ENCODE measurements around the gene CAMP. TPM values are rescaled to one million over a fixed set of nuclear protein-coding genes. Genes with fewer than 3 reads are reported as not detected.
A peak's percentile ranks its signal among the peaks of the same experiment; 100 is the strongest.

CAMP gene
- total and polyA plus RNA-seq, 2 donors (not counting 1 experiment from before 2014, with no cell fraction given): not detected

- TF ChIP-seq EZH2 (IDR thresholded peaks at IDR 0.05; ENCODE audit: low read length, missing control alignments) (no peak), CTCF (conservative IDR thresholded peaks at IDR 0.05 in 1 of 2, IDR thresholded peaks at IDR 0.05 in 1 of 2; ENCODE audit: low read depth in 1 of 2, low read length in 2 of 2) (no peak)
- Histone ChIP-seq H4K20me1 (ENCODE audit: control insufficient read depth, extremely low read depth, insufficient read depth, low read length) (no peaks in the 10 kb centered on the region), H3K4me1 (ENCODE audit: control insufficient read depth, extremely low read depth, insufficient read depth, low read length) (no peaks in the 10 kb centered on the region), H3K4me3 (replicated peaks in 1 of 4; ENCODE audit: control extremely low read depth in 1 of 4, insufficient read depth in 1 of 4, low read depth in 3 of 4, low read length in 4 of 4) (no peak overlapping the region), H3K9me3 (ENCODE audit: control insufficient read depth, insufficient read depth, low read depth, low read length) (no peaks in the 10 kb centered on the region), H2AFZ (ENCODE audit: low read length) (no peak overlapping the region), H3K79me2 (ENCODE audit: control insufficient read depth, insufficient read depth, low read length) (no peaks in the 10 kb centered on the region), H3K27me3 (ENCODE audit: control insufficient read depth, insufficient read depth, low read length) (peaks cover 22% of the 10 kb centered on the region), H3K4me2 (ENCODE audit: extremely low read depth, insufficient read depth, low read length) (no peak overlapping the region), H3K27ac (ENCODE audit: insufficient read depth, low read length) (no peak overlapping the region), H3K36me3 (ENCODE audit: control insufficient read depth, insufficient read depth, low read length) (no peaks in the 10 kb centered on the region), H3K9ac (ENCODE audit: insufficient read depth, low read length) (no peak overlapping the region)
- DNase-seq (ENCODE audit: low read depth in 2 of 2): peak in 1 of 2 donors; percentile 21
Measured at GRCh38 chr3:48215876-48216275, 7.4 kb upstream of the CAMP start.

GRCh38 chr3:48217449-48217848 lies 5.8 kb upstream of the CAMP start:
- DNase-seq (ENCODE audit: low read depth in 2 of 2): no peak

GRCh38 chr3:48218537-48218936 lies 4.8 kb upstream of the CAMP start:
- no peak for DNase-seq (ENCODE audit: low read depth in 2 of 2)
- H3K27ac ChIP-seq (ENCODE audit: insufficient read depth, low read length): no peak overlapping the region
- H3K4me1 ChIP-seq (ENCODE audit: control insufficient read depth, extremely low read depth, insufficient read depth, low read length): no peaks in the 10 kb centered on the region

More at GRCh38 chr3:48217449-48217848, 5.8 kb upstream of the CAMP start:
- H2AFZ ChIP-seq (ENCODE audit: low read length): no peak overlapping the region
- TF ChIP-seq CTCF (conservative IDR thresholded peaks at IDR 0.05 in 1 of 2, IDR thresholded peaks at IDR 0.05 in 1 of 2; ENCODE audit: low read depth in 1 of 2, low read length in 2 of 2): no peak
- no peak for TF ChIP-seq EZH2 (IDR thresholded peaks at IDR 0.05; ENCODE audit: low read length, missing control alignments)
- peaks cover 24% of the 10 kb centered on the region for H3K27me3 ChIP-seq (ENCODE audit: control insufficient read depth, insufficient read depth, low read length)
- no peaks in the 10 kb centered on the region for H3K36me3 ChIP-seq (ENCODE audit: control insufficient read depth, insufficient read depth, low read length)
- H3K9me3 ChIP-seq (ENCODE audit: control insufficient read depth, insufficient read depth, low read depth, low read length): no peaks in the 10 kb centered on the region
- H3K27ac ChIP-seq (ENCODE audit: insufficient read depth, low read length): no peak overlapping the region
- H3K9ac ChIP-seq (ENCODE audit: insufficient read depth, low read length): no peak overlapping the region
- H3K4me1 ChIP-seq (ENCODE audit: control insufficient read depth, extremely low read depth, insufficient read depth, low read length): no peaks in the 10 kb centered on the region
- H3K4me2 ChIP-seq (ENCODE audit: extremely low read depth, insufficient read depth, low read length): no peak overlapping the region
- no peaks in the 10 kb centered on the region for H4K20me1 ChIP-seq (ENCODE audit: control insufficient read depth, extremely low read depth, insufficient read depth, low read length)
- H3K79me2 ChIP-seq (ENCODE audit: control insufficient read depth, insufficient read depth, low read length): no peaks in the 10 kb centered on the region
- no peak overlapping the region for H3K4me3 ChIP-seq (replicated peaks in 1 of 4; ENCODE audit: control extremely low read depth in 1 of 4, insufficient read depth in 1 of 4, low read depth in 3 of 4, low read length in 4 of 4)

More at GRCh38 chr3:48218537-48218936, 4.8 kb upstream of the CAMP start:
- Histone ChIP-seq H4K20me1 (ENCODE audit: control insufficient read depth, extremely low read depth, insufficient read depth, low read length) (no peaks in the 10 kb centered on the region), H3K4me2 (ENCODE audit: extremely low read depth, insufficient read depth, low read length) (no peak overlapping the region), H3K36me3 (ENCODE audit: control insufficient read depth, insufficient read depth, low read length) (no peaks in the 10 kb centered on the region), H3K9me3 (ENCODE audit: control insufficient read depth, insufficient read depth, low read depth, low read length) (no peaks in the 10 kb centered on the region), H3K9ac (ENCODE audit: insufficient read depth, low read length) (no peak overlapping the region), H3K79me2 (ENCODE audit: control insufficient read depth, insufficient read depth, low read length) (no peaks in the 10 kb centered on the region), H3K4me3 (replicated peaks in 1 of 4; ENCODE audit: control extremely low read depth in 1 of 4, insufficient read depth in 1 of 4, low read depth in 3 of 4, low read length in 4 of 4) (no peak overlapping the region), H3K27me3 (ENCODE audit: control insufficient read depth, insufficient read depth, low read length) (peaks cover 24% of the 10 kb centered on the region), H2AFZ (ENCODE audit: low read length) (no peak overlapping the region)
- TF ChIP-seq EZH2 (IDR thresholded peaks at IDR 0.05; ENCODE audit: low read length, missing control alignments): no peak
- TF ChIP-seq CTCF (conservative IDR thresholded peaks at IDR 0.05 in 1 of 2, IDR thresholded peaks at IDR 0.05 in 1 of 2; ENCODE audit: low read depth in 1 of 2, low read length in 2 of 2): no peak
